ENCODE measurements around the gene ITFG1.
"Not testable (repeated sequence)": the region's sequence is repeated elsewhere in the genome, so short reads cannot be mapped to it uniquely, and the experiment has no call there.

The ITFG1 gene

GRCh38 chr16:47241061-47241460 is 219.8 kb downstream of the ITFG1 start:
- DNase-seq (ENCODE audit: low spot score), result no peak

DNA sequence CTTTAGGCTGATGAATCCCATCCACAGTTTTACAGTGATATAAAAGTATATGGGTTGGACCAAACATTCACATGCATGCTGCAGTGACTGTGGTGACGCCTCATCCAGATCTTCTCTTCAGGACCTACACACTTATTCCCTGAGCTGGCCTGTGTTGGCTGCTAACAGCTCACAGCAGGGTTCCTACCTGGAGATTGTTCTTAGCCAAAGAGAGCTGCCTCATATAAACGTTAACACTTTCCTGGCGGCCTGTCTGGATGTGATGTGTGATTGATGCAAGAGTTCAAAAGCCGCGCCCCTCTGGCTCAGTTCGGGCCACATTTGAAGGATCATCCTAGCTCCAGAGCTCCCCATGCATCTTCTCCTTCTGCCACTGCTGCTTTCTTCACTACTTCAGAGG is 224.1 kb downstream of the ITFG1 start:
- no peak for DNase-seq (ENCODE audit: low spot score)

GRCh38 chr16:47230296-47230695 is 230.6 kb downstream of the ITFG1 start:
- no peak for DNase-seq (ENCODE audit: low spot score)

DNA sequence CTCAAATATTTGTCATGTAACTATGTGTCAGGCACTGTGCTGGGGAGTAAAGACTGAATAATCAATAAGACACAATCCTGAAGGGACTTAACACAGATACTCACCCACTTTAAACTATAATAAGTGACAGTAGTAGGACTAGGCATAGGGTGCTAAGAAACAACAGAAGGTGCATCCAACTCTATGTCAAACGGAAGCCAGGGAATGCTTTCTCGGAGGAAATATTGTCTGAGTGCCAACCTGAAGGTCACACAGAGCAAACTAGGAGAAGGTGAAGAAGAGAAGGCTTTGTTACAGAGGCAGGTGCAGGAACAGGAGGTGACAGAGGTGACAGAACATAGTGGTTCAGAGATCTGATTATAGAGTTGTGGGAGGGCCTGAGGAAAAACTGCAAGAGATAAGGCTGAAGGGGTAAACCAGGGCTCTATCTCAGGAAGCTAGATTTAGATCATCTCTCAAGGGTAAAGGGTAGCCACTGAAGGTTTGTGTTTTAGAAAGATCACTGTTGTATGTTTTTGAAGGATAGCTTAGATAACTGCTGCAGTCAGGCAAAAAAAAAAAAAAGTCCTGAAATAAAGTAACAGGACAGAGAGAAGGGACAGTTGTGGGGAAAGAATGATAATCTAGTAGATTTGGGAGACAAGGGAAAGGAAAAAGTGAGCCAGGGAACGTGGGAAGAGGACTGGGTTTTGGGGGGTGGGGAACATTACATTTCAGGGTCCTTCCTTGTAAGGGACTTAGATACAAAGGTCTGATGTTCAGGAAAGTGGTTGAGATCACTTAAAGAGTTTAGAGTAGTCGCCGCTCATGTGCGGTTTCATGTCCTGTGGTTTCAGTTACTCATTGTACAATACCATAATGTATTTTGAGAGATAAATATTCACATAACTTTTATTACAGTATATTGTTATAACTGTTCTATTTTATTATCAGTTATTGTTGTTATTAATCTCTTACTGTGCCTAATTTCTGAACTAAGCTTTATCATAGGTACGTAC is 231.5 kb downstream of the ITFG1 start:
- DNase-seq (ENCODE audit: low spot score), result no peak

GRCh38 chr16:47228241-47228640 is 232.6 kb downstream of the ITFG1 start:
- no peak for DNase-seq (ENCODE audit: low spot score)

- no peak for DNase-seq (ENCODE audit: low spot score)
Observed at GRCh38 chr16:47213761-47214440, 247.0 kb downstream of the ITFG1 start.

DNA sequence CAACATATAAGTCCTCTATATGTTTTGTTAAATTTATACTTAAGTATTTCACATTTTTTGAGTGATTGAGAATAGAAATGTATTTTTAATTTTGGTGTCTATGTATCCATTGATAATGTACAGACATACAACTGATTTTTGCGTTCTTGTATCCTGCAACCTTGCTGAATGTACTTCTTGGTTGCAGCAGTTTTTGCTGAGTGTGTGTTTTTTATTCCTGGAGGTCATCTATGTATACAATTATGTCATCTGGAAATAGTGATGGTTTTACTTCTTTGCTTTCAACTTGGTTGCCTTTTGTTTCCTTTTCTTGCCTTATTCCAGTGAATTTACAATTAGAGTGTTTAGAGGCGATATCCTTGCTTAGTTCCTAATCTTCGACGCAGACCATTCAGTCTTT is 249.6 kb downstream of the ITFG1 start:
- no peak for DNase-seq (ENCODE audit: low spot score)

DNA sequence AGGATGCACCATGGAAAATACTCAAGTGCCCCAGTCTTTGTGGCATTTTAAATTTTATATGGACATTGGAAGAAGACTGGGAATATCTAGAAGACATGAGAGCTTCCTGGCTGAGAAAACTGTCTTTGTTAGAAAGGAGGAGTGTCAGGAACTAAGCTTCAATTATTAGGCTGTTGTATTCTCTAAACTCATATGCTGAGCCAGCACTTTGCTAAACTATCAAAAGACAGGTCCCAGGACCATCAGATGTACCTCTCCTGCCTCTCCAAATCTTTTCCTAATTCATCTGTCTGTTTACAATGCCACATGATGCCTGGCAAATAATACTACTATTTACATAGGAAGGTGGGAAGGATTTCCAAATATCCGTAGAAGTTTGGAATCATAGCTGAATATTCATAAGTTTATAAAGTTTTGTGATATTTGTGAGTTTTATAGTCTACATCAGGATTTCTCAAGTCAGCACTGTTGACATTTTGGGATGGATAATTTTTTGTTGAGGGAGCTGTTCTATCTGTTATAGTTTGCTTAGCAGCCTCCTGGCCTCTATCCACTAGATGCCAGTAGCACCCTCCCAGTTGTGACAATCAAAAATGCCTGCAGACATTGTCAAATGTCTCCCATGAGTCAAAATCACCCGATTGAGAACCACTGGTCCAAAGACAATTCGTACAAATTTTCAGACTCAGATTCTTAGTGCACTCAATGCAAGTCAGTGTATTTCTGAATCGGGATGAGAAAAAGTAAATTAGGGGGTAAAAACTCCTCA is 255.9 kb downstream of the ITFG1 start:
- DNase-seq (ENCODE audit: low spot score), result no peak

DNA sequence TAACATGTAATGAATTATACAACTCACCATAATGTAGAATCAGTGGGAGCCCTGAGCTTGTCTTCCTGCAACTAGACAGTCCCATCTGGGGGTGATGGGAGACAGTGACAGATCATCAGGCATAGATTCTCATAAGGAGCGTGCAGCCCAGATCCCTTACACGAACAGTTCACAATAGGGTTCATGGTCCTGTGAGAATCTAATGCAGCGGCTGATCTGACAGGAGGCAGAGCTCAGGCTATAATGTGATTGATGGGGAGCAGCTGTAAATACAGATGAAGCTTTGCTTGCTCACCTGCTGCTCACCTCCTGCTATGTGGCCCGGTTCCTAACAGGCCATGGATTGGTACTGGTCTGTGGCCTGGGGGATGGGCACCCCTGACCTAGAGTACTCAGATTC is 257.4 kb downstream of the ITFG1 start:
- not testable (repeated sequence) for DNase-seq (ENCODE audit: low spot score)

DNA sequence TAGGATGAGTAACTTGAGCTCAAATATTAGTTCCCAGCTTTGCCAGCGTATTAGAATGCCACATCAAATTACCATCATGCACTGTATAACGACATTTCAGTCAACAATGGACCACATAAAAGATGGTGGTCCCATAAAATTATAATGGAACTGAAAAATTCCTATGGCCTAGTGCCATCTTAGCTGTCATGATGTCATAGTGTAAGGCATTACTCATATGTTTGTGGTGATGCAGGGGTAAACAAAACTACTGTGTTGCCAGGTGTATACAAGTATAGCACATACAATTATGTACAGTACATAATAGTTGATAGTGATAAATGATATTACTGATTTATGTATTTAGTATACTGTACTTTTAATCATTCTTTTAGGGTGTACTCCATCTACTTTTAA is 262.7 kb downstream of the ITFG1 start:
- DNase-seq (ENCODE audit: low spot score), result no peak

GRCh38 chr16:47197536-47198179 is 263.2 kb downstream of the ITFG1 start:
- no peak for DNase-seq (ENCODE audit: low spot score)

GRCh38 chr16:47196457-47196856 is 264.4 kb downstream of the ITFG1 start:
- DNase-seq (ENCODE audit: low spot score), result no peak

DNA sequence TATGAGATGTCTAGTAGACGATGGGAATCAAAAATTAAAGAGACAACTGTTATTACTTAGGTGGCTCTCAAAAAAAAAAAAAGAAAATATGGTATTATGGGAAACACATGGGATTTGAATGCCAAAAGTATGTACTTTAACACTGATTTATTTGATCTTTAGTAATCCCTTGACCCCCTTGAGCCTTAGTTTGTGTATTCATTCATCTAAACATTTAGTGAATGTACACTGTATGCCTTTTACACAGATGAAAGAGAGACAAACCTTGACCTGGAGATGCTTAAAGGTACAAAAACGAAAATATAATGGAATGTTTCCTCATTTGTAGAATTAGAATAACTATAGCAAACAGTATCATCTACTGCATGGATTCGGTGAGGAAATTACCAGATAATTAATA is 278.5 kb downstream of the ITFG1 start:
- no peak for DNase-seq (ENCODE audit: low spot score)

DNA sequence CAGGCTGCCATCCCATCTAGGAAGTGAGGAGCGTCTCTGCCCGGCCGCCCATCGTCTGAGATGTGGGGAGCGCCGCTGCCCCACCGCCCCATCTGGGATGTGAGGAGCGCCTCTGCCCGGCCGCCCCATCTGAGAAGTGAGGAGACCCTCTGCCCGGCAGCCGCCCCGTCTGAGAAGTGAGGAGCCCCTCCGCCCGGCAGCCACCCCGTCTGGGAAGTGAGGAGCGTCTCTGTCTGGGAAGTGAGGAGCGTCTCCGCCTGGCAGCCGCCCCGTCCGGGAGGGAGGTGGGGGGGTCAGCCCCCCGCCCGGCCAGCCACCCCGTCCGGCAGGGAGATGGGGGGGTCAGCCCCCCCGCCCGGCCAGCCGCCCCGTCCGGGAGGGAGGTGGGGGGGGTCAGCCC is 279.8 kb downstream of the ITFG1 start:
- not testable (repeated sequence) for DNase-seq (ENCODE audit: low spot score)

DNA sequence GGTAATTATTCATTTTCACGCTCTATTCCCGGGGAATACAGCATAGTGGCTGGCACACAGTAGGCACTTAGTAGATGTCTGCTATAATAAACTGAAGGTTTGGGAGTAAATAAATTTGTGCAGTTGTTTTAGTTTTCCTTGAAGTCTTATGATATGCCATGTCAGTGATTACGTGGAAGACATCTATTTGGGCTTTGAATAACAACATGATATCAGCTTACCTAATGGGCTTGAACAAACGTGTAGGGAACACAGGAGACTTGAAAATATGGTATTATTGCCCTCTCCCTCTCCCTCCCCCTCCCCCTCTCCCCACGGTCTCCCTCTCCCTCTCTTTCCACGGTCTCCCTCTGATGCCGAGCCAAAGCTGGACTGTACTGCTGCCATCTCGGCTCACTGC is 280.8 kb downstream of the ITFG1 start:
- DNase-seq (ENCODE audit: low spot score), result no peak

- DNase-seq (ENCODE audit: low spot score), result no peak
Observed at GRCh38 chr16:47175152-47175551, 285.7 kb downstream of the ITFG1 start.

- no peak for DNase-seq (ENCODE audit: low spot score)
Observed at GRCh38 chr16:47162670-47163420, 298.0 kb downstream of the ITFG1 start.

- no peak for DNase-seq (ENCODE audit: low spot score)
Observed at GRCh38 chr16:47161464-47161863, 299.4 kb downstream of the ITFG1 start.

GRCh38 chr16:47160422-47160821 is 300.4 kb downstream of the ITFG1 start:
- no peak for DNase-seq (ENCODE audit: low spot score)

- no peak for DNase-seq (ENCODE audit: low spot score)
Observed at GRCh38 chr16:47158992-47159391, 301.9 kb downstream of the ITFG1 start.

DNA sequence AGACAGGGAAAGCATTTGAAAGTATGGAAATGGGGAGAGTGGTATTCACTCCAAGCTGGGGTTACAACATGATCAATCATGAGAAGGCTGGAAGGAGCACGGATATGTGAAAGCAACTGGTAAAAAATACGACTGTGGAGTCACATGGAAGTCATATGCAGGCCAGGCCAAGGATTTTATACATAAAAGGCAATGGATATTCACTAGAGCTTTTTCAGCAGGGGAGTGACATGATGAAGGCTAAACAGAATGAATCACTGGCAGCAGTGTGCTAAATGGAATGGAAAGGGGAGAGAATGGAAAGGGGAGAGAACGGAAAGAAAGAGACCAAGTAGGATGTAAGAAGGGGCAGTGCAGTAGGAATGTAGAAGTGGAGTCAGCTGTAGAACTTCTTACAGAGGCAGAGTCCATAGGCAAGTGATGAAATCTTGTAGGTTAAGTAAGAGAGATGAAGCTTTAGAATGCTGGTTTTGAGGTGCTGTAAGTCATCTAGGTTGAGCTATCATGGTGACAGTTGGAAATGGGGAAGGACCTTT is 304.1 kb downstream of the ITFG1 start:
- no peak for DNase-seq (ENCODE audit: low spot score)

All from AG08396 (cell line).